ENCODE data around the gene MAML2. TPM values are rescaled to one million over a fixed set of nuclear protein-coding genes. Genes with fewer than 3 reads are reported as not detected.

The MAML2 gene
- total and polyA plus RNA-seq, 2 of the 8 experiments (the other 6 are each of a cell fraction or from before 2014, with no cell fraction given), result 3.8 to 6.6 TPM

GRCh38 chr11:96097844-96098421 is 245.1 kb downstream of the MAML2 start:
- no peak for FAIRE-seq
- Histone ChIP-seq H3K36me3 (ENCODE audit: control insufficient read depth in 2 of 4, insufficient read depth in 4 of 4, low read length in 3 of 4) (0 out of 8 replicates have a peak, but pooled peaks cover 0 to under 1% (median 0%) of the 10 kb centered on the region in 4 experiments), H4K91ac (replicated peaks; ENCODE audit: insufficient read length, low read length) (no peak overlapping the region), H3K9ac (replicated peaks in 1 of 4; ENCODE audit: extremely low read depth in 1 of 4, low read depth in 3 of 4, low read length in 3 of 4) (no peak overlapping the region), H4K5ac (ENCODE audit: insufficient read length, low read depth, low read length) (peak overlapping the region; percentile 30), H3K4ac (replicated peaks; ENCODE audit: insufficient read length, low read depth, low read length) (peak overlapping the region; percentile 33), H2AK5ac (ENCODE audit: low read depth, low read length) (no peak overlapping the region), H3K27ac (ENCODE audit: low read depth, low read length) (no peak overlapping the region), H3K14ac (ENCODE audit: insufficient read length) (no peak overlapping the region), H3K23ac (ENCODE audit: insufficient read length) (no peak overlapping the region), H3K56ac (replicated peaks; ENCODE audit: insufficient read length, low read depth, low read length) (no peak overlapping the region), H3K18ac (ENCODE audit: extremely low read depth, low read length) (no peak overlapping the region), H2AFZ (ENCODE audit: low read length) (no peak overlapping the region), H2BK20ac (ENCODE audit: low read length) (no peak overlapping the region), H3K79me1 (ENCODE audit: low read depth, low read length) (no peaks in the 10 kb centered on the region), H3K4me2 (ENCODE audit: insufficient read depth in 1 of 2, low read depth in 2 of 2, low read length in 2 of 2) (no peak overlapping the region), H2BK120ac (replicated peaks; ENCODE audit: low read depth, low read length) (no peak overlapping the region), H3K4me3 (ENCODE audit: extremely low read depth in 1 of 4, insufficient read depth in 2 of 4, low read depth in 3 of 4, low read length in 4 of 4) (no peak overlapping the region), H2BK12ac (ENCODE audit: low read depth, low read length) (no peak overlapping the region), H4K20me1 (replicated peaks in 1 of 2; ENCODE audit: control insufficient read depth in 1 of 2, insufficient read depth in 2 of 2, low read length in 2 of 2) (no peaks in the 10 kb centered on the region), H3K23me2 (ENCODE audit: low read depth, low read length) (no peaks in the 10 kb centered on the region), H2BK15ac (ENCODE audit: low read length) (no peak overlapping the region), H3K27me3 (replicated peaks in 1 of 4; ENCODE audit: control insufficient read depth in 3 of 4, extremely low read depth in 1 of 4, insufficient read depth in 3 of 4, low read length in 3 of 4) (no peaks in the 10 kb centered on the region), H3K79me2 (ENCODE audit: control insufficient read depth in 1 of 2, insufficient read depth in 2 of 2, low read length in 2 of 2) (no peaks in the 10 kb centered on the region), H2BK5ac (ENCODE audit: low read depth, low read length) (no peak overlapping the region), H3K4me1 (replicated peaks in 1 of 4; ENCODE audit: control insufficient read depth in 3 of 4, insufficient read depth in 4 of 4, low read length in 3 of 4) (peaks cover 0 to 4% (median 1%) of the 10 kb centered on the region in 4 experiments; a peak in 4 of 7 replicates), H3K9me3 (ENCODE audit: insufficient read depth in 2 of 2, low read depth in 1 of 2, low read length in 1 of 2) (no peaks in the 10 kb centered on the region), H4K8ac (ENCODE audit: extremely low read depth, insufficient read depth, low read length) (no peak overlapping the region)
- ChIA-PET CTCF (ENCODE audit: partially characterized antibody) (interaction anchor here (1.6 kb wide), 1 partner anchor 14 kb away, joined by 3 read pairs; no protein-coding TSS in a partner anchor), POLR2A (ENCODE audit: partially characterized antibody) (interaction anchor here (1.0 kb wide), 1 partner anchor 16 kb away, joined by 3 read pairs; no protein-coding TSS in a partner anchor)
- WGBS, 2 experiments (ENCODE audit: extremely low coverage in 1 of 2, insufficient coverage in 1 of 2, insufficient read length in 1 of 2, insufficient replicate concordance in 2 of 2, low coverage in 1 of 2, low lambda C conversion rate in 2 of 2, missing lambda C conversion rate in 1 of 2), result 95% methylated on average over 4 of the region's 4 CpGs; no CpG with 5 or more reads in 1 of the 2 experiments
- DNase-seq (ENCODE audit: low read depth in 1 of 2, low spot score in 2 of 2), result no peak
